K562 (cell line): ENCODE results near the gene PRKAG2. TPM values are rescaled to one million over a fixed set of nuclear protein-coding genes. Genes with fewer than 3 reads are reported as not detected.

Experiments
- DACH1 ChIP-seq: fragments of 450-650 bp; IDR thresholded peaks from 2 replicates; pipeline ENCODE4 v1.6.1; 2018; ENCODE audit not compliant: partially characterized antibody
- GMEB1 ChIP-seq: fragments of 250-450 bp; sonication (Bioruptor Pico); IDR thresholded peaks from 2 replicates; pipeline ENCODE4 v1.4.0; 2020; ENCODE audit warnings: mild to moderate bottlenecking
- HSF4 ChIP-seq: fragments of 250-450 bp; sonication (Bioruptor Pico); IDR thresholded peaks from 2 replicates; pipeline ENCODE4 v2.1.2; 2022; ENCODE audit warnings: mild to moderate bottlenecking, moderate library complexity, borderline replicate concordance
- KDM5B ChIP-seq: fragments of 200-600 bp; sonication (generic); IDR thresholded peaks from 2 replicates; pipeline ENCODE4 v1.6.1; 2012; ENCODE audit warnings: low read depth, mild to moderate bottlenecking, moderate library complexity, low read length, control low read depth, inconsistent platforms; ENCODE audit not compliant: insufficient replicate concordance
- MAFG ChIP-seq: fragments of 450-650 bp; conservative IDR thresholded peaks from 2 replicates; pipeline ENCODE4 v1.6.1; 2016; ENCODE audit warnings: missing genetic modification characterization, missing compliant biosample characterization
- MEF2A ChIP-seq: IDR thresholded peaks from 2 replicates; pipeline ENCODE4 v1.6.1; 2011; ENCODE audit warnings: low read depth, mild to moderate bottlenecking, low read length, moderate library complexity; ENCODE audit not compliant: control insufficient read depth
- MLX ChIP-seq, 2 experiments: fragments of 450-650 bp in 1 of 2; sonication (generic) in 1 of 2; formaldehyde crosslinking; conservative IDR thresholded peaks; 2 replicates each; pipeline versions ENCODE4 v1.4.0 to v1.8.1; 2020 to 2022; ENCODE audit warnings: mild to moderate bottlenecking in 1 of 2, missing genetic modification reagents in 1 of 2
- NFIC ChIP-seq: fragments of 450-650 bp; IDR thresholded peaks from 2 replicates; pipeline ENCODE4 v1.6.1; 2017; ENCODE audit warnings: mild to moderate bottlenecking, inconsistent platforms
- NFRKB ChIP-seq: fragments of 450-650 bp; IDR thresholded peaks from 2 replicates; pipeline ENCODE4 v1.6.1; 2016; ENCODE audit warnings: low read depth
- NUFIP1 ChIP-seq: fragments of 450-650 bp; IDR thresholded peaks from 2 replicates; pipeline ENCODE4 v1.6.1; 2018; ENCODE audit not compliant: partially characterized antibody
- PPARD ChIP-seq: fragments of 250-450 bp; sonication (Bioruptor Pico); IDR thresholded peaks from 2 replicates; pipeline ENCODE4 v1.8.0; 2022; ENCODE audit warnings: inconsistent platforms, mild to moderate bottlenecking, moderate library complexity
- RBM14 ChIP-seq: fragments of 200-400 bp; formaldehyde crosslinking; IDR thresholded peaks from 2 replicates; pipeline ENCODE4 v1.6.1; 2018; ENCODE audit warnings: low read depth, mild to moderate bottlenecking, low read length, moderate library complexity, borderline replicate concordance; ENCODE audit not compliant: insufficient read depth
- SPI1 ChIP-seq: IDR thresholded peaks from 2 replicates; pipeline ENCODE4 v1.6.1; 2011; ENCODE audit warnings: low read depth, low read length, control low read depth, borderline replicate concordance
- ZBTB5 ChIP-seq: fragments of 450-650 bp; IDR thresholded peaks from 2 replicates; pipeline ENCODE4 v1.6.1; 2017; ENCODE audit warnings: antibody characterized with exemption
- ZNF347 ChIP-seq: fragments of 450-650 bp; formaldehyde crosslinking; IDR thresholded peaks from 2 replicates; pipeline ENCODE4 v1.4.0; 2020; ENCODE audit warnings: low read depth, mild to moderate bottlenecking, moderate library complexity
- polyA plus RNA-seq, 8 experiments: library from polyadenylated mRNA; depleted of rRNA in 4 of 8; stranded (reverse) in 5 of 8; unstranded in 3 of 8; fragments of >200 nt; fragmentation: Nextera tagmentation in 2 of 8; fragmentation: Illumina TruSeq in 1 of 8; extraction: Ambion mirVana in 2 of 8; extraction: Trizol in 1 of 8; gene quantifications; 2 replicates each; pipeline versions ENCODE4 v1.2.1 to v1.2.3, GENCODE V29; 2011 to 2014; ENCODE audit warnings: inconsistent platforms in 1 of 8, missing spikeins in 1 of 8
- total RNA-seq, 7 experiments: library from RNA; depleted of rRNA in 6 of 7; stranded (reverse); fragments of >200 nt in 6 of 7; fragmentation: Illumina TruSeq in 2 of 7; extraction: Trizol in 2 of 7; gene quantifications; 2 replicates each; pipeline versions ENCODE4 v1.2.1 to v1.2.3, GENCODE V29; 2011 to 2021; ENCODE audit warnings: low replicate concordance in 1 of 7
- TF ChIP-seq, protein P1 (sequence below), 2 experiments: fragments of 450-650 bp in 1 of 2; IDR thresholded peaks; 2 replicates each; pipeline ENCODE4 v1.6.1; 2011 to 2017; ENCODE audit warnings: low read depth in 2 of 2, antibody characterized with exemption in 1 of 2, borderline replicate concordance in 1 of 2, low read length in 1 of 2, mild to moderate bottlenecking in 1 of 2, mixed read lengths in 1 of 2; ENCODE audit not compliant: control insufficient read depth in 1 of 2
- TF ChIP-seq, protein P2 (sequence below): fragments of 450-650 bp; formaldehyde crosslinking; IDR thresholded peaks from 2 replicates; pipeline ENCODE4 v1.4.0; 2022; ENCODE audit warnings: missing genetic modification characterization

The PRKAG2 gene
- total and polyA plus RNA-seq, 9 of the 15 experiments (the other 6 are each of a cell fraction or from before 2014, with no cell fraction given), result 0.99 to 5.6 (median 3.3) TPM

- TF ChIP-seq, protein P1, sequence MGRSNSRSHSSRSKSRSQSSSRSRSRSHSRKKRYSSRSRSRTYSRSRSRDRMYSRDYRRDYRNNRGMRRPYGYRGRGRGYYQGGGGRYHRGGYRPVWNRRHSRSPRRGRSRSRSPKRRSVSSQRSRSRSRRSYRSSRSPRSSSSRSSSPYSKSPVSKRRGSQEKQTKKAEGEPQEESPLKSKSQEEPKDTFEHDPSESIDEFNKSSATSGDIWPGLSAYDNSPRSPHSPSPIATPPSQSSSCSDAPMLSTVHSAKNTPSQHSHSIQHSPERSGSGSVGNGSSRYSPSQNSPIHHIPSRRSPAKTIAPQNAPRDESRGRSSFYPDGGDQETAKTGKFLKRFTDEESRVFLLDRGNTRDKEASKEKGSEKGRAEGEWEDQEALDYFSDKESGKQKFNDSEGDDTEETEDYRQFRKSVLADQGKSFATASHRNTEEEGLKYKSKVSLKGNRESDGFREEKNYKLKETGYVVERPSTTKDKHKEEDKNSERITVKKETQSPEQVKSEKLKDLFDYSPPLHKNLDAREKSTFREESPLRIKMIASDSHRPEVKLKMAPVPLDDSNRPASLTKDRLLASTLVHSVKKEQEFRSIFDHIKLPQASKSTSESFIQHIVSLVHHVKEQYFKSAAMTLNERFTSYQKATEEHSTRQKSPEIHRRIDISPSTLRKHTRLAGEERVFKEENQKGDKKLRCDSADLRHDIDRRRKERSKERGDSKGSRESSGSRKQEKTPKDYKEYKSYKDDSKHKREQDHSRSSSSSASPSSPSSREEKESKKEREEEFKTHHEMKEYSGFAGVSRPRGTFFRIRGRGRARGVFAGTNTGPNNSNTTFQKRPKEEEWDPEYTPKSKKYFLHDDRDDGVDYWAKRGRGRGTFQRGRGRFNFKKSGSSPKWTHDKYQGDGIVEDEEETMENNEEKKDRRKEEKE (IDR thresholded peaks at IDR 0.05; ENCODE audit: borderline replicate concordance in 1 of 2, control insufficient read depth in 1 of 2, low read depth in 2 of 2, low read length in 1 of 2), result no peak
- no peak for TF ChIP-seq ZBTB5
- peak; percentile 97 for TF ChIP-seq MAFG (tag)
- TF ChIP-seq NFRKB, result peak; percentile 51; the same call in 1 of the 2 replicates
- TF ChIP-seq NFIC, result peak; percentile 15; the same call in 1 of the 2 replicates
- no peak for TF ChIP-seq RBM14
- TF ChIP-seq HSF4 (CRISPR knock-in tag), result peak; percentile 83; the same call in 1 of the 2 replicates
- TF ChIP-seq ZNF347 (CRISPR knock-in tag), result peak; percentile 84; the same call in 1 of the 2 replicates
- peak; percentile 85 for TF ChIP-seq MEF2A
- TF ChIP-seq, protein P2, sequence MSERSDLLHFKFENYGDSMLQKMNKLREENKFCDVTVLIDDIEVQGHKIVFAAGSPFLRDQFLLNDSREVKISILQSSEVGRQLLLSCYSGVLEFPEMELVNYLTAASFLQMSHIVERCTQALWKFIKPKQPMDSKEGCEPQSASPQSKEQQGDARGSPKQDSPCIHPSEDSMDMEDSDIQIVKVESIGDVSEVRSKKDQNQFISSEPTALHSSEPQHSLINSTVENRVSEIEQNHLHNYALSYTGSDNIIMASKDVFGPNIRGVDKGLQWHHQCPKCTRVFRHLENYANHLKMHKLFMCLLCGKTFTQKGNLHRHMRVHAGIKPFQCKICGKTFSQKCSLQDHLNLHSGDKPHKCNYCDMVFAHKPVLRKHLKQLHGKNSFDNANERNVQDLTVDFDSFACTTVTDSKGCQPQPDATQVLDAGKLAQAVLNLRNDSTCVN, result peak; percentile 92; the same call in 1 of the 2 replicates
- TF ChIP-seq MLX (CRISPR knock-in tag; conservative IDR thresholded peaks at IDR 0.05), result no peak
- TF ChIP-seq KDM5B, result no peak
- no peak for TF ChIP-seq NUFIP1
- TF ChIP-seq GMEB1 (CRISPR knock-in tag), result peak; percentile 62
- no peak for TF ChIP-seq DACH1
- TF ChIP-seq SPI1, result peak; percentile 17; the same call in 1 of the 2 replicates
- no peak for TF ChIP-seq PPARD
Measured at GRCh38 chr7:151925446-151926335, 48.8 kb upstream of the PRKAG2 start (continued).
